GM10847 (cell line): ENCODE measurements around the gene OR4P4.

Experiments used
- POLR2A ChIP-seq: IDR thresholded peaks from 2 replicates; pipeline ENCODE4 v1.6.1; 2011; ENCODE audit not compliant: insufficient read length; ENCODE audit errors: extremely low read depth

Gene OR4P4

GRCh38 chr11:55634813-55635212, at the start of gene OR4P4:
OR4P4 (plus strand) TSS chr11:55635113.
- TF ChIP-seq POLR2A, result no peak

- TF ChIP-seq POLR2A, result no peak
Observed at GRCh38 chr11:55607545-55607944, 27.4 kb upstream of the OR4P4 start, which contains the start of gene OR4C11. OR4C11 (minus strand) TSS chr11:55607645; CDS start chr11:55604373, 3,272 bp downstream.

- no peak for TF ChIP-seq POLR2A
Observed at GRCh38 chr11:55624531-55624930, 10.4 kb upstream of the OR4P4 start.

GRCh38 chr11:55648027-55648426, 13.1 kb downstream of the OR4P4 start, which contains the start of gene OR4S2:
OR4S2 (plus strand) TSS chr11:55648327; CDS start chr11:55650904, 2,577 bp downstream.
- no peak for TF ChIP-seq POLR2A

GRCh38 chr11:55652560-55652959, 17.6 kb downstream of the OR4P4 start:
- no peak for TF ChIP-seq POLR2A

GRCh38 chr11:55655096-55655495, 20.2 kb downstream of the OR4P4 start:
- no peak for TF ChIP-seq POLR2A

GRCh38 chr11:55658031-55658573, 23.2 kb downstream of the OR4P4 start:
- no peak for TF ChIP-seq POLR2A

GRCh38 chr11:55658608-55659007, 23.7 kb downstream of the OR4P4 start:
- no peak for TF ChIP-seq POLR2A

- TF ChIP-seq POLR2A, result no peak
Observed at GRCh38 chr11:55661901-55662300, 27.0 kb downstream of the OR4P4 start, which contains the start of gene OR4C6. OR4C6 (plus strand) TSS chr11:55662201; CDS start chr11:55665167, 2,966 bp downstream.

- no peak for TF ChIP-seq POLR2A
Observed at GRCh38 chr11:55669376-55669775, 34.5 kb downstream of the OR4P4 start.

GRCh38 chr11:55673860-55674259, 38.9 kb downstream of the OR4P4 start:
- no peak for TF ChIP-seq POLR2A
